ENCODE results near the gene ETS1.

- TF ChIP-seq CTCF (conservative IDR thresholded peaks at IDR 0.05; ENCODE audit: low read length) (no peak), EZH2phosphoT487 (IDR thresholded peaks at IDR 0.05; ENCODE audit: borderline replicate concordance, low read depth, low read length) (no peak)
Measured at GRCh38 chr11:128421577-128422330, 165.6 kb downstream of the ETS1 start.
